KMS-11 (cell line): Measurements from ENCODE around the gene ERCC6L.
"Not testable (repeated sequence)": the region's sequence is repeated elsewhere in the genome, so short reads cannot be mapped to it uniquely, and the experiment has no call there.

ENCODE experiments used
- H2AFZ ChIP-seq: fragments of 200-600 bp; sonication (generic); 2 replicates; pipeline ENCODE4 v1.6.1; 2016; ENCODE audit warnings: antibody characterized with exemption, mixed run types, low read depth
- H3K27ac ChIP-seq: fragments of 200-600 bp; sonication (generic); 2 replicates; pipeline ENCODE4 v1.6.1; 2016; ENCODE audit warnings: mild to moderate bottlenecking, mixed run types
- H3K27me3 ChIP-seq: fragments of 200-600 bp; sonication (generic); 2 replicates; pipeline ENCODE4 v1.6.1; 2017; ENCODE audit warnings: mild to moderate bottlenecking, low read depth, mixed run types, moderate library complexity; ENCODE audit not compliant: insufficient read depth
- H3K36me3 ChIP-seq: fragments of 200-600 bp; sonication (generic); 2 replicates; pipeline ENCODE4 v1.6.1; 2017; ENCODE audit warnings: mild to moderate bottlenecking, mixed run types; ENCODE audit not compliant: insufficient read depth
- H3K4me1 ChIP-seq: fragments of 200-600 bp; sonication (generic); 2 replicates; pipeline ENCODE4 v1.6.1; 2016; ENCODE audit warnings: mild to moderate bottlenecking, low read depth, mixed run types; ENCODE audit not compliant: poor library complexity, severe bottlenecking
- H3K4me2 ChIP-seq: fragments of 200-600 bp; sonication (generic); 2 replicates; pipeline ENCODE4 v1.7.0; 2016; ENCODE audit warnings: mild to moderate bottlenecking, mixed run types
- H3K4me3 ChIP-seq: fragments of 200-600 bp; sonication (generic); IDR thresholded peaks from 2 replicates; pipeline ENCODE4 v1.6.1; 2017; ENCODE audit warnings: low read depth, low read length, mixed read lengths; ENCODE audit not compliant: insufficient read depth
- H3K79me2 ChIP-seq: fragments of 200-600 bp; sonication (generic); 2 replicates; pipeline ENCODE4 v1.6.1; 2016; ENCODE audit warnings: low read depth, mixed run types; ENCODE audit not compliant: insufficient read depth
- H3K9ac ChIP-seq: fragments of 200-600 bp; sonication (generic); 2 replicates; pipeline ENCODE4 v1.6.1; 2016; ENCODE audit warnings: mild to moderate bottlenecking, mixed run types
- H4K20me1 ChIP-seq: fragments of 200-600 bp; sonication (generic); 2 replicates; pipeline ENCODE4 v1.6.1; 2016; ENCODE audit warnings: mild to moderate bottlenecking, mixed run types; ENCODE audit not compliant: insufficient read depth
- TF ChIP-seq, protein P1 (sequence below): fragments of 200-600 bp; sonication (generic); conservative IDR thresholded peaks from 2 replicates; pipeline ENCODE4 v1.6.1; 2017; ENCODE audit warnings: low read depth, mild to moderate bottlenecking, antibody characterized with exemption, low read length, moderate library complexity, mixed read lengths

The ERCC6L gene

DNA sequence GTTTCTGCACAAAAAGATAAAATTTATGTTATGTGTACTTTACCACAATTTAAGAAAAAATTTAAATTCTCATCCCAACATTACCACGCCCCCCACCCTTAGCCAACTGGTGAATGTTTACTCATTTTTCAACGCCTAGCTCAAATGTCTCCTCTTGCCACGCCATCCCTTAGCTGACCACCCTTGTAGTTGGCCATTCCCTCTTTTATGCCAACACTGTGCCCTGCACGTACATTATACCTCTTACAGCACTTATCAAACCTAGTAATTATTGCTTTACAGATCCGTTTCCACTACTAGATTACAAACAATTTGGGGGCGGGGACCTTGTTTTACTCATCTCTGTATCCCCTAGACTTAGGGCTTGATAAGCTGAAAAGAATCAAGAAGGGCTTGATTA, 644 bp downstream of the ERCC6L start:
- Histone ChIP-seq H3K27me3 (no peaks in the 10 kb centered on the region), H3K4me3 (no peak overlapping the region), H3K27ac (no peak overlapping the region), H2AFZ (no peak overlapping the region), H4K20me1 (no peaks in the 10 kb centered on the region), H3K9ac (no peak overlapping the region), H3K79me2 (no peaks in the 10 kb centered on the region), H3K4me1 (no peaks in the 10 kb centered on the region), H3K36me3 (no peaks in the 10 kb centered on the region), H3K4me2 (no peak overlapping the region)
- TF ChIP-seq, protein P1, sequence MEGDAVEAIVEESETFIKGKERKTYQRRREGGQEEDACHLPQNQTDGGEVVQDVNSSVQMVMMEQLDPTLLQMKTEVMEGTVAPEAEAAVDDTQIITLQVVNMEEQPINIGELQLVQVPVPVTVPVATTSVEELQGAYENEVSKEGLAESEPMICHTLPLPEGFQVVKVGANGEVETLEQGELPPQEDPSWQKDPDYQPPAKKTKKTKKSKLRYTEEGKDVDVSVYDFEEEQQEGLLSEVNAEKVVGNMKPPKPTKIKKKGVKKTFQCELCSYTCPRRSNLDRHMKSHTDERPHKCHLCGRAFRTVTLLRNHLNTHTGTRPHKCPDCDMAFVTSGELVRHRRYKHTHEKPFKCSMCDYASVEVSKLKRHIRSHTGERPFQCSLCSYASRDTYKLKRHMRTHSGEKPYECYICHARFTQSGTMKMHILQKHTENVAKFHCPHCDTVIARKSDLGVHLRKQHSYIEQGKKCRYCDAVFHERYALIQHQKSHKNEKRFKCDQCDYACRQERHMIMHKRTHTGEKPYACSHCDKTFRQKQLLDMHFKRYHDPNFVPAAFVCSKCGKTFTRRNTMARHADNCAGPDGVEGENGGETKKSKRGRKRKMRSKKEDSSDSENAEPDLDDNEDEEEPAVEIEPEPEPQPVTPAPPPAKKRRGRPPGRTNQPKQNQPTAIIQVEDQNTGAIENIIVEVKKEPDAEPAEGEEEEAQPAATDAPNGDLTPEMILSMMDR = no peak

DNA sequence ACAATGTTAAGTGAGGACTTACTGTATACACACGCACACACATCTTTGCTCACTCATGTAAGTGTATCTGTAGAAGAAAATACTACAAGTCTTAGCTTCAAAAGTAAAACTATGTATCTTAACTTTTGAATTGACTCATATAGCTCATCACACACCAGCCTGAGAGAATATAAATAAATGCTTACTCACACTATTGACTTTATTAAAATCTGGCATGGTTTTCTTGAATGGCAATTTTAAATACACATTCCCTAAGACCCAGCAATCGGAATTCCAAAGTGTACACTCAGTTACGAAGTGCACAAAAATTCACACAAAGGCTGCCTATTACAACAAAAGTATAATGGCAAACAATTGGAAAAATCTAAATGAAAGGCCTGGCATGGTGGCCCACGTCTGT, 2.0 kb downstream of the ERCC6L start:
- no peaks in the 10 kb centered on the region for H4K20me1 ChIP-seq
- H3K4me3 ChIP-seq = no peak overlapping the region
- H2AFZ ChIP-seq = no peak overlapping the region
- no peak overlapping the region for H3K9ac ChIP-seq
- no peaks in the 10 kb centered on the region for H3K4me1 ChIP-seq
- H3K27me3 ChIP-seq = no peaks in the 10 kb centered on the region
- H3K36me3 ChIP-seq = no peaks in the 10 kb centered on the region
- H3K27ac ChIP-seq = no peak overlapping the region
- H3K79me2 ChIP-seq = no peaks in the 10 kb centered on the region
- no peak overlapping the region for H3K4me2 ChIP-seq
- TF ChIP-seq, protein P1 = no peak

DNA sequence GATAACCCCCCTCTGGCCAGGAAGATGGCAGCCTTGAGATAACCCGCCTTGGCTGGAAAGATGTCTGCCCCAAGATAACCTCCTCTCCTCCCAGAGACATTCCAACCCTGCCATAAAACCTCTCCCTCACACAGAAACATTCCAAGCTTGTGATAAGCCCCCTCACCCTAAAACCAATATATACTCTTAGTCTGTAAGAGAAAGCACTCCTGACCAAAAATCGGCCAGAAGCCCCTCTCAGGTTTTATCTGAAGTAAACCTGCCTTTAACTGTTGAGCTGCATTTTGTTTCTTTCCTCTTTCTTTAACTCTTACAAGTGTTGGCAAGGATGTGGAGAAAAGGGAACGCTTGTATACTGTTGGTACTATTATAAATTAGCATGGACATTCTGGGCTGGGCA, 8.5 kb downstream of the ERCC6L start:
- Histone ChIP-seq H3K27ac (no peak overlapping the region), H2AFZ (no peak overlapping the region), H3K9ac (no peak overlapping the region), H3K36me3 (no peaks in the 10 kb centered on the region), H3K4me3 (no peak overlapping the region), H4K20me1 (no peaks in the 10 kb centered on the region), H3K4me1 (no peaks in the 10 kb centered on the region), H3K79me2 (no peaks in the 10 kb centered on the region), H3K4me2 (no peak overlapping the region), H3K27me3 (no peaks in the 10 kb centered on the region)
- TF ChIP-seq, protein P1 = no peak

DNA sequence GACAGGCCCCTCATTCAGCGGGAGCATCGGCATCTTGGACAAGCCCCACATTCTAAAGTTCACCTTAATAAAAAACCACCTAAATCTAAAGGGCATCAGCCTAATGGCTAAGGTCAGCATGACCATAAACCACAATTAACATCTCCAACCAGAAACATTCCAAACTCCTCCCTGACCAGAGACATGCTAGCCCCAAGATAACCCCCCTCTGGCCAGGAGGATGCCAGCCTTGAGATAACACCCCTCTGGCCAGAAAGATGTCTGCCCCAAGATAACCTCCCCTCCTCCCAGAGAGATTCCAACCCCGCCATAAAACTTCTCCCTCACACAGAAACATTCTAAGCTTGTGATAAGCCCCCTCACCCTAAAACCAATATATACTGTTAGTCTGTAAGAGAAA, 18.5 kb downstream of the ERCC6L start:
- H3K4me1 ChIP-seq, H3K9ac ChIP-seq, H3K36me3 ChIP-seq, H4K20me1 ChIP-seq, H3K79me2 ChIP-seq, H2AFZ ChIP-seq, H3K27ac ChIP-seq, H3K4me2 ChIP-seq, H3K4me3 ChIP-seq, H3K27me3 ChIP-seq: not testable (repeated sequence)

DNA sequence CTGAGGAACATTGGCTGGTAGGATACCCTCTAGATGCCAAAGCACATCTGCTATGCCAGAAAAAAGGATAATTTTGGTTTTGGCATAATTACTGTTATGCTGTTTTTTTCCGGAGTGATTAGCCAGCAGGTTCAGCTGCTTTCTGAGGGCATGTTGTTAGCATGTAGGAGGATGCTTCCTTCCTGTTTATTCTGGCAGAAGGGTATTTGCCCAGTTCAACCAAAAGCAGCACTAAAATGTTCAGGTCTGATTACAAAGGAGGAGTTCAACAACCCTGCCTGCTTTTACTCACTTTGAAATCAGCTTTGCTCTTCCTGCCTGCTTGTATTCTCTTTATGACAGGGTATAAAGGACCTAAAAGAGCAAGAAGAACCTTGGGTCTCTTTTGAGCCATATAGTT, 21.9 kb downstream of the ERCC6L start:
- H3K27me3 ChIP-seq = no peaks in the 10 kb centered on the region
- H3K4me3 ChIP-seq = no peak overlapping the region
- no peak overlapping the region for H3K9ac ChIP-seq
- no peaks in the 10 kb centered on the region for H3K4me1 ChIP-seq
- no peaks in the 10 kb centered on the region for H3K79me2 ChIP-seq
- no peak overlapping the region for H3K27ac ChIP-seq
- TF ChIP-seq, protein P1 = no peak
- H3K4me2 ChIP-seq = no peak overlapping the region
- no peak overlapping the region for H2AFZ ChIP-seq
- no peaks in the 10 kb centered on the region for H4K20me1 ChIP-seq
- H3K36me3 ChIP-seq = no peaks in the 10 kb centered on the region
